Panc1 (cell line): ENCODE results near the gene LTB4R2. TPM values are rescaled to one million over a fixed set of nuclear protein-coding genes. Genes with fewer than 3 reads are reported as not detected.

Experiments used
- ATAC-seq: fragments of 200-7000 bp; cut with Tn5 transposase; 2 replicates; pipeline ENCODE4 v1.9.1; 2020; ENCODE audit warnings: mild to moderate bottlenecking, moderate library complexity
- BruUV-seq: library from RNA; stranded (reverse); fragments of 400-500 nt; replicated peaks from 2 replicates; lab custom pipeline; 2021; lab: Mats Ljungman, UMichigan
- CTCF ChIA-PET: fragments of 300-600 bp; sonication (Branson Sonifier 250); formaldehyde crosslinking; loops from one replicate; lab custom pipeline; 2022; ENCODE audit warnings: antibody characterized with exemption; lab: Charles Lee
- POLR2A ChIA-PET: fragments of 300-600 bp; sonication (Branson Sonifier 250); formaldehyde crosslinking; loops from one replicate; lab custom pipeline; 2022; ENCODE audit warnings: antibody characterized with exemption; lab: Charles Lee
- DNase-seq: peaks from one replicate; pipeline ENCODE4 v3.0.0-alpha.2; 2010; ENCODE audit warnings: low read depth, low spot score
- H3K27ac ChIP-seq: 2 replicates; pipeline ENCODE4 v1.5.1; 2011; ENCODE audit warnings: mild to moderate bottlenecking, low read length, inconsistent platforms
- H3K27me3 ChIP-seq: fragments of 200-500 bp; sonication (Bioruptor generic); 2 replicates; pipeline ENCODE4 v1.6.0; 2014; ENCODE audit warnings: low read length, inconsistent platforms; ENCODE audit not compliant: control insufficient read depth, insufficient read depth
- H3K36me3 ChIP-seq: fragments of 200-500 bp; sonication (Bioruptor generic); 2 replicates; pipeline ENCODE4 v1.5.1; 2014; ENCODE audit warnings: inconsistent platforms, mild to moderate bottlenecking, low read length, moderate library complexity; ENCODE audit not compliant: control insufficient read depth, insufficient read depth
- H3K4me1 ChIP-seq: 2 replicates; pipeline ENCODE4 v1.5.1; 2011; ENCODE audit warnings: inconsistent platforms, mild to moderate bottlenecking, low read length, moderate library complexity; ENCODE audit not compliant: control insufficient read depth, insufficient read depth
- H3K4me3 ChIP-seq, 2 experiments: 2 replicates each; pipeline ENCODE4 v1.5.1; 2011 to 2012; ENCODE audit warnings: low read depth in 2 of 2, low read length in 2 of 2, mild to moderate bottlenecking in 2 of 2, inconsistent platforms in 1 of 2, moderate library complexity in 1 of 2
- H3K9me3 ChIP-seq: fragments of 200-500 bp; sonication (Bioruptor generic); 2 replicates; pipeline ENCODE4 v1.5.1; 2014; ENCODE audit warnings: low read depth, mild to moderate bottlenecking, inconsistent platforms, low read length, moderate library complexity; ENCODE audit not compliant: control insufficient read depth, insufficient read depth
- POLR2AphosphoS5 ChIP-seq: IDR thresholded peaks from 2 replicates; pipeline ENCODE4 v1.6.1; 2012; ENCODE audit warnings: mild to moderate bottlenecking, low read depth, low read length, moderate library complexity
- SIN3A ChIP-seq: IDR thresholded peaks from 2 replicates; pipeline ENCODE4 v1.6.1; 2012; ENCODE audit warnings: low read depth, mild to moderate bottlenecking, low read length, moderate library complexity, borderline replicate concordance; ENCODE audit not compliant: insufficient read depth
- TCF7L2 ChIP-seq: IDR thresholded peaks from 2 replicates; pipeline ENCODE4 v1.6.1; 2011; ENCODE audit warnings: mild to moderate bottlenecking, low read depth, low read length, inconsistent platforms
- in situ Hi-C: cut with HindIII; loops from 2 replicates; pipeline ENCODE4 v1.10.0; 2016; ENCODE audit warnings: low sequenced_read_pairs, low pct_unique_long_range_greater_than_20kb
- intact Hi-C: fragments of 100-400 bp; cut with micrococcal nuclease; formaldehyde crosslinking; loops from one replicate; pipeline ENCODE4 v1.10.0; 2022; ENCODE audit not compliant: unreplicated experiment
- total RNA-seq: library from RNA; stranded (reverse); gene quantifications from one replicate; pipeline ENCODE4 v1.2.1, GENCODE V29; 2021; ENCODE audit not compliant: unreplicated experiment
- TF ChIP-seq, protein P1 (sequence below): fragments of 450-650 bp; IDR thresholded peaks from 2 replicates; pipeline ENCODE4 v1.5.1; 2017; ENCODE audit warnings: mild to moderate bottlenecking
- TF ChIP-seq, protein P2 (sequence below), 2 experiments: IDR thresholded peaks; 2 replicates each; pipeline ENCODE4 v1.6.1; 2011 to 2012; ENCODE audit warnings: low read depth in 2 of 2, control low read depth in 1 of 2, low read length in 1 of 2, mild to moderate bottlenecking in 1 of 2, moderate library complexity in 1 of 2; ENCODE audit not compliant: insufficient read depth in 1 of 2

Gene LTB4R2
- total RNA-seq, 1 experiment from 2014 or later: 6.9 TPM

DNA sequence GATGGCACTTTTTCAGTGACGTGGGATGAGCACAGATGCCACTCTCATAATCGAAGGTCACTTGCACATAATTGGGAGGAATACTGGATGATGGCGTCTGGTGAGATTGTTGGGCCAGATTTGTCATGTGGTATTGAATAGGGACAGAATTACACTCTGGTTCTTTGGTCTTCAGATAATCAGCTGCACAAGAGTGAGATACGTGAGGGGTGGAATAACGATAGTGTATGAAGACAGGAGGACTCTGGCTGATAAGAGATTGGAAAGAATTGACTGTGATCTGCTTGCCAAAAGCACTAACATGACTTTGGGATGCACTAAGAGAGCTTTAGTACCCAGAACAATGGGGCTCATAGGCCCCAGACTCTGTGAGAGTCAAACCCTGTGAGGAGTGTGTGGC is 31.5 kb upstream of the LTB4R2 start:
- H3K27me3 ChIP-seq: no peaks in the 10 kb centered on the region
- no peaks in the 10 kb centered on the region for H3K9me3 ChIP-seq
- ATAC-seq (no peak), DNase-seq (no peak)
- BruUV-seq: no TSS peak
- ChIA-PET POLR2A (no interaction called here), CTCF (no interaction called here)
- H3K4me1 ChIP-seq: no peaks in the 10 kb centered on the region
- TF ChIP-seq TCF7L2: no peak
- H3K27ac ChIP-seq: no peak overlapping the region
- H3K4me3 ChIP-seq: no peak overlapping the region
- in situ Hi-C loops: no loop called here
- no peaks in the 10 kb centered on the region for H3K36me3 ChIP-seq
- intact Hi-C loops: no loop called here

DNA sequence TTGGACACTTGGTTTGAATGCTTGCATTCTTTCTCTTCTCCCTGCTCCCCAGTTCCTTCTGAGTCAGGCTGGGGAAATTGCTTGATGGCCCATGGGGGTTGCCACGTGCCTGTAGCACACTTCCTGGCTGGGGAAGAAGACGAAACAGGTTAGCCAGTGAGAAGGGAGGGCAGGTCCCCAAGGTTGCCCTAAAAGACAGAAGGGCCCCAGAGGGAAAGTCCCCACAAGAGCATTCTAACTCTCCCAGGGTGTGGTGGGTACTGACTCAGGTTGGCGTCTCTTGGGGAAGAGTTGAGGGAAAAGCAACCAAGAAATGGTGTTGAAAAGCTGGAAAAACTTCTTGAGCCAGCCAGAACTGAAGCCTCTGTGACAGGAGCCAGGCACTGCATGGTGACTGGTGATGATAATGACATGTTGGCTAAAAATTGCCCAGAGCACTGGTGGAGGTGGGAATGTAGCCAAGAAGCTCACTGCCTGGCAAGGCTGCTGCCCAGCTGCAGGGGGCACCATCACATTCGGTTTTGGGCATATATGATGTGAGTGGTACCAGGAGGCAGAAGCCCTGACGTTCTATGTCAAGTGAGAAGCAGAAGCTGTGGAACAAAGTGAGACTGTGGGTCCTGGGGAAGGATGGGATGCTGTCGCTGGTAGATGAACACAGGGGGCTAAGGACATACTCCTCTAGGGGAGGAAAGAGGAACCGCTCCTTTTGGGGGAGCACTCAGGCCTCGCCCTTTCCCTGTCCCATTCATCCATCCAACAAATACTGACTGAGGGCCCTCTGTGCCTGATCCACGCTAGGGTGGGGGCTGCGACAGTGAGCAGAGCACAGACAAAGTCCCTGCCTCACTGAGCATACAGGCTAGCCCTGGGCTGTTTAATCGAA is 30.4 kb upstream of the LTB4R2 start:
- H3K36me3 ChIP-seq: no peaks in the 10 kb centered on the region
- TF ChIP-seq POLR2AphosphoS5 (no peak), TCF7L2 (no peak), SIN3A (no peak)
- TF ChIP-seq, protein P1, sequence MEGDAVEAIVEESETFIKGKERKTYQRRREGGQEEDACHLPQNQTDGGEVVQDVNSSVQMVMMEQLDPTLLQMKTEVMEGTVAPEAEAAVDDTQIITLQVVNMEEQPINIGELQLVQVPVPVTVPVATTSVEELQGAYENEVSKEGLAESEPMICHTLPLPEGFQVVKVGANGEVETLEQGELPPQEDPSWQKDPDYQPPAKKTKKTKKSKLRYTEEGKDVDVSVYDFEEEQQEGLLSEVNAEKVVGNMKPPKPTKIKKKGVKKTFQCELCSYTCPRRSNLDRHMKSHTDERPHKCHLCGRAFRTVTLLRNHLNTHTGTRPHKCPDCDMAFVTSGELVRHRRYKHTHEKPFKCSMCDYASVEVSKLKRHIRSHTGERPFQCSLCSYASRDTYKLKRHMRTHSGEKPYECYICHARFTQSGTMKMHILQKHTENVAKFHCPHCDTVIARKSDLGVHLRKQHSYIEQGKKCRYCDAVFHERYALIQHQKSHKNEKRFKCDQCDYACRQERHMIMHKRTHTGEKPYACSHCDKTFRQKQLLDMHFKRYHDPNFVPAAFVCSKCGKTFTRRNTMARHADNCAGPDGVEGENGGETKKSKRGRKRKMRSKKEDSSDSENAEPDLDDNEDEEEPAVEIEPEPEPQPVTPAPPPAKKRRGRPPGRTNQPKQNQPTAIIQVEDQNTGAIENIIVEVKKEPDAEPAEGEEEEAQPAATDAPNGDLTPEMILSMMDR: no peak
- TF ChIP-seq, protein P2, sequence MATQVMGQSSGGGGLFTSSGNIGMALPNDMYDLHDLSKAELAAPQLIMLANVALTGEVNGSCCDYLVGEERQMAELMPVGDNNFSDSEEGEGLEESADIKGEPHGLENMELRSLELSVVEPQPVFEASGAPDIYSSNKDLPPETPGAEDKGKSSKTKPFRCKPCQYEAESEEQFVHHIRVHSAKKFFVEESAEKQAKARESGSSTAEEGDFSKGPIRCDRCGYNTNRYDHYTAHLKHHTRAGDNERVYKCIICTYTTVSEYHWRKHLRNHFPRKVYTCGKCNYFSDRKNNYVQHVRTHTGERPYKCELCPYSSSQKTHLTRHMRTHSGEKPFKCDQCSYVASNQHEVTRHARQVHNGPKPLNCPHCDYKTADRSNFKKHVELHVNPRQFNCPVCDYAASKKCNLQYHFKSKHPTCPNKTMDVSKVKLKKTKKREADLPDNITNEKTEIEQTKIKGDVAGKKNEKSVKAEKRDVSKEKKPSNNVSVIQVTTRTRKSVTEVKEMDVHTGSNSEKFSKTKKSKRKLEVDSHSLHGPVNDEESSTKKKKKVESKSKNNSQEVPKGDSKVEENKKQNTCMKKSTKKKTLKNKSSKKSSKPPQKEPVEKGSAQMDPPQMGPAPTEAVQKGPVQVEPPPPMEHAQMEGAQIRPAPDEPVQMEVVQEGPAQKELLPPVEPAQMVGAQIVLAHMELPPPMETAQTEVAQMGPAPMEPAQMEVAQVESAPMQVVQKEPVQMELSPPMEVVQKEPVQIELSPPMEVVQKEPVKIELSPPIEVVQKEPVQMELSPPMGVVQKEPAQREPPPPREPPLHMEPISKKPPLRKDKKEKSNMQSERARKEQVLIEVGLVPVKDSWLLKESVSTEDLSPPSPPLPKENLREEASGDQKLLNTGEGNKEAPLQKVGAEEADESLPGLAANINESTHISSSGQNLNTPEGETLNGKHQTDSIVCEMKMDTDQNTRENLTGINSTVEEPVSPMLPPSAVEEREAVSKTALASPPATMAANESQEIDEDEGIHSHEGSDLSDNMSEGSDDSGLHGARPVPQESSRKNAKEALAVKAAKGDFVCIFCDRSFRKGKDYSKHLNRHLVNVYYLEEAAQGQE (IDR thresholded peaks at IDR 0.05; ENCODE audit: insufficient read depth in 1 of 2, low read depth in 2 of 2, low read length in 1 of 2): no peak
- no peaks in the 10 kb centered on the region for H3K9me3 ChIP-seq
- no peak overlapping the region for H3K4me3 ChIP-seq
- ChIA-PET POLR2A (interaction anchor here (0.5 kb wide), 1 partner anchor 638 kb away, joined by 3 read pairs; no protein-coding TSS in a partner anchor), CTCF (no interaction called here)
- no peaks in the 10 kb centered on the region for H3K27me3 ChIP-seq
- in situ Hi-C loops: no loop called here
- BruUV-seq: no TSS peak
- no peaks in the 10 kb centered on the region for H3K4me1 ChIP-seq
- ATAC-seq (no peak), DNase-seq (no peak)
- intact Hi-C loops: no loop called here
- H3K27ac ChIP-seq: no peak overlapping the region
